ENCODE measurements around the gene TLL1.

GRCh38 chr4:165945991-165946390, 73.0 kb downstream of the TLL1 start:
- TF ChIP-seq POLR2AphosphoS5 (IDR thresholded peaks at IDR 0.05) (no peak), CTCF (IDR thresholded peaks at IDR 0.05) (no peak), POLR2A (IDR thresholded peaks at IDR 0.05) (no peak)

Data from breast epithelium (tissue), 3 donors.